ENCODE measurements around the gene MOSMO.

Gene MOSMO

GRCh38 chr16:22075043-22075757, 67.3 kb downstream of the MOSMO start:
- H3K4me3 ChIP-seq (ENCODE audit: low read depth, low read length), result no peak overlapping the region
- TF ChIP-seq CTCF (IDR thresholded peaks at IDR 0.05; ENCODE audit: borderline replicate concordance, insufficient read depth, low read depth, low read length), result no peak

- H3K4me3 ChIP-seq (ENCODE audit: low read depth, low read length), result no peak overlapping the region
- TF ChIP-seq CTCF (IDR thresholded peaks at IDR 0.05; ENCODE audit: borderline replicate concordance, insufficient read depth, low read depth, low read length), result no peak
These were observed 67.9 kb downstream of the MOSMO start for GRCh38 chr16:22075776-22076175.

GRCh38 chr16:22077700-22078313, 69.9 kb downstream of the MOSMO start:
- peak; percentile 71 for TF ChIP-seq CTCF (IDR thresholded peaks at IDR 0.05; ENCODE audit: borderline replicate concordance, insufficient read depth, low read depth, low read length)
- no peak overlapping the region for H3K4me3 ChIP-seq (ENCODE audit: low read depth, low read length)

GRCh38 chr16:22078656-22079055, 70.7 kb downstream of the MOSMO start:
- no peak overlapping the region for H3K4me3 ChIP-seq (ENCODE audit: low read depth, low read length)
- TF ChIP-seq CTCF (IDR thresholded peaks at IDR 0.05; ENCODE audit: borderline replicate concordance, insufficient read depth, low read depth, low read length), result no peak

- no peak for TF ChIP-seq CTCF (IDR thresholded peaks at IDR 0.05; ENCODE audit: borderline replicate concordance, insufficient read depth, low read depth, low read length)
- no peak overlapping the region for H3K4me3 ChIP-seq (ENCODE audit: low read depth, low read length)
These were observed 73.1 kb downstream of the MOSMO start for GRCh38 chr16:22081050-22081449.

GRCh38 chr16:22086440-22086839, 78.5 kb downstream of the MOSMO start:
- no peak overlapping the region for H3K4me3 ChIP-seq (ENCODE audit: low read depth, low read length)
- no peak for TF ChIP-seq CTCF (IDR thresholded peaks at IDR 0.05; ENCODE audit: borderline replicate concordance, insufficient read depth, low read depth, low read length)

- TF ChIP-seq CTCF (IDR thresholded peaks at IDR 0.05; ENCODE audit: borderline replicate concordance, insufficient read depth, low read depth, low read length), result no peak
- H3K4me3 ChIP-seq (ENCODE audit: low read depth, low read length), result no peak overlapping the region
These were observed 80.7 kb downstream of the MOSMO start for GRCh38 chr16:22088642-22089041.

Measured in GM12875 (cell line).